Right lobe of liver (tissue), 4 donors: ENCODE measurements around the gene SIGLEC10.

Experiments
- CTCF ChIP-seq, 4 donors: fragments of 200-600 bp in 3 of 4; fragments of 450-650 bp in 1 of 4; IDR thresholded peaks; one replicate each; pipeline versions ENCODE4 v1.5.1 to v1.8.0; 2016 to 2022; ENCODE audit warnings: antibody characterized with exemption in 4 of 4, mild to moderate bottlenecking in 2 of 4
- POLR2A ChIP-seq: fragments of 450-650 bp; IDR thresholded peaks from one replicate; pipeline ENCODE4 v1.6.1; 2017; ENCODE audit warnings: antibody characterized with exemption, mild to moderate bottlenecking
- donor health status: DM: no; HTN: no; CAD: no.
- donor health status: DM: no; HTN: no; CAD: no.
- donor health status: DM: no; HTN: yes; CAD: no.

- no peak for TF ChIP-seq CTCF (IDR thresholded peaks at IDR 0.05)
- no peak for TF ChIP-seq POLR2A
Measured at GRCh38 chr19:51368366-51369282, 48.8 kb downstream of the SIGLEC10 start, which contains the start of gene CLDND2.
